NCI-H2029 (cell line): ENCODE data around the gene MIGA2.
A peak's percentile ranks its signal among the peaks of the same experiment; 100 is the strongest.

Source experiments
- DNase-seq: peaks from one replicate; lab custom pipeline; 2025; lab: John Stamatoyannopoulos, UW

MIGA2 gene

GRCh38 chr9:129037767-129038098, 1.3 kb downstream of the MIGA2 start:
- no peak for DNase-seq

GRCh38 chr9:129038109-129038852, 1.9 kb downstream of the MIGA2 start:
- DNase-seq, result no peak

GRCh38 chr9:129040113-129040643, 3.8 kb downstream of the MIGA2 start:
- DNase-seq, result no peak

GRCh38 chr9:129042016-129042415, 5.6 kb downstream of the MIGA2 start:
- no peak for DNase-seq

- peak; percentile 92 for DNase-seq
Observed at GRCh38 chr9:129052592-129052991, 16.2 kb downstream of the MIGA2 start.

- no peak for DNase-seq
Observed at GRCh38 chr9:129053020-129053419, 16.6 kb downstream of the MIGA2 start.

- DNase-seq, result no peak
Observed at GRCh38 chr9:129054163-129054851, 17.9 kb downstream of the MIGA2 start.

- DNase-seq, result no peak
Observed at GRCh38 chr9:129058965-129059795, 22.8 kb downstream of the MIGA2 start.

- no peak for DNase-seq
Observed at GRCh38 chr9:129059796-129060785, 23.7 kb downstream of the MIGA2 start.

GRCh38 chr9:129060991-129061390, 24.6 kb downstream of the MIGA2 start:
- DNase-seq, result no peak

GRCh38 chr9:129063061-129063460, 26.6 kb downstream of the MIGA2 start:
- DNase-seq, result no peak

GRCh38 chr9:129064499-129064908, 28.1 kb downstream of the MIGA2 start:
- DNase-seq, result no peak

- DNase-seq, result no peak
Observed at GRCh38 chr9:129068110-129068509, 31.7 kb downstream of the MIGA2 start.

GRCh38 chr9:129068990-129069861, 32.8 kb downstream of the MIGA2 start:
- DNase-seq, result no peak

GRCh38 chr9:129069862-129070641, 33.6 kb downstream of the MIGA2 start:
- no peak for DNase-seq

GRCh38 chr9:129070696-129071525, 34.5 kb downstream of the MIGA2 start:
- DNase-seq, result no peak

GRCh38 chr9:129071526-129072126, 35.2 kb downstream of the MIGA2 start:
- no peak for DNase-seq

- no peak for DNase-seq
Observed at GRCh38 chr9:129072171-129072570, 35.7 kb downstream of the MIGA2 start.
